HG03442 (cell line): ENCODE measurements around the gene PRRX2.

Source experiments
- ATAC-seq: cut with Tn5 transposase; IDR thresholded peaks from one replicate; pipeline ENCODE4 v1.9.1; 2021; ENCODE audit warnings: mild to moderate bottlenecking, moderate library complexity; ENCODE audit not compliant: unreplicated experiment

Gene PRRX2

DNA sequence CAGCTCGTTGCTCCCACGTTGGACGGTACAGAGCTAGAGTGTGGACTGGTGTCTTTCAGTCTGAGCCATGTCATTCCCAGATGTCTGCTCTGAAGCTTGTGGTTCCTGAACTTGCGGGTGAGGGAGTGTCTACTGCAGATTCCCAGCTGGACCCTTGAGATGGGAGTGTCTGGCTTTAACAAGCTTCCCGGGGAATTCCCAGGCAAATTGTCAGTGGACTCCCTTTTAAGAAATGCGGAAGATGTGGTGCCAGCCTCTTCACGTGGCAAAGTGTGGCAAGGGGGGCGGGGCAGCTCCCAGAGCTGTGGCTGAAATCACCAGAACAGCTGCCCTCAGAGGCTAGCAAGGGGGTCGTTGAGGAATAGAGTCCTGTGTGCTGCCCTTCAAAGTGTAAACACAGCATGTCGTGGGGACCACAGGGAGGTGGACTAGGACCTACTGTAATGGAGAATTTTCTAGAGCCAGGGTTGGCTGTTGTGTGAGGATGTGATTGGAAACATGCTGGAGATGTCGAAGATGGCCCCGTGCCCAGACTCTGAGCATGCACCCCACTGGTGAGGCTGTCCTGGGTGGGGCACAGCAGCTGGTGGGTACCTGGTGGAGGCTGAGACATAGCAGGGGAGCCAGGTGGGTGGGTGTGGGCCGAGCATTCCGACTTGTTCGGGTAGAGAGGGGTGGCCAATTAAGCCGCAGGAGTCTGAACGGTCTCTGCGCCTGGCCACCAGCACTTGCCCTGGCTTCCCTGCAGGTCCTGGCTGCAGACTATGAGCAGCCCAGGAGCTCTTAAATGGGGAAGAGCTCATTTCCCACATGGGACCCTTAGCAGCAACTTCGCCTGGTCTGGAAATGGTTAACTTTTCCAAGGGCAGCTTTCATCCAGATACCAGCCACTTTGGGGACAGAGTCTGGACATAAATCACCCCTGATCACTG lies 37.4 kb downstream of the PRRX2 start:
- ATAC-seq, result no peak

DNA sequence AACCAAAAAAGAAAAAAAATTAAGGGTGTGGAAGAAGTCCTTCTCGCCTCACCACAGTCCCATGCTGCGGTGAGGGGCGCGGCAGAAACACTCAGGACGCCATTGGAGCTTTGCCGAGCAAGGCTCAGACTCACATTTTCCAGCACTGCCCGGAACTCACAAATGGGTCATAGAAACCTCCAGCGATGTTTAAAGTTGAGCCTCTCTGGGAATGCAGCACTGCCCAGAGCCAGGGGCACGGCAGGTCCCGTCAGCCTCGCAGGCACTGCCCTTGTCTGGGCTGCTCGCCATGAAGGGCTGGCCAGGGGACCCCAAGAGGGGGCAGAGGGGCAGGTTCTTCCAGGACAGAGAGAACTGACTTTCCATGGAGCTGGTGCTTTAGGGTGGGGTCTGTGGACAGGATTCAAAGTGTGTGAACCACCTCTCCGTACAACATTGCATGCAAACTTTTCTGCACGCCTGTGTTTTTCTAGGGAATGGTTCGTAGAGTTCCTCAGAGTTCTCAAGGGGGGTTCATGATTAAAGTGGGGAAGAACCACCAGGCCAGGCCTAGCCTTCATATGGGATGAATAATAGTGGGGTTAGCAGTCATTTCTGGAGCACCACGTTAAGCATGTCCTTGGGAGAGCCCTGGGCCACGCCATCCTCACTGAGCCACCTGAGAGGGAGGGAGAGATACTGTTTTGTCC lies 38.4 kb downstream of the PRRX2 start:
- ATAC-seq, result no peak

DNA sequence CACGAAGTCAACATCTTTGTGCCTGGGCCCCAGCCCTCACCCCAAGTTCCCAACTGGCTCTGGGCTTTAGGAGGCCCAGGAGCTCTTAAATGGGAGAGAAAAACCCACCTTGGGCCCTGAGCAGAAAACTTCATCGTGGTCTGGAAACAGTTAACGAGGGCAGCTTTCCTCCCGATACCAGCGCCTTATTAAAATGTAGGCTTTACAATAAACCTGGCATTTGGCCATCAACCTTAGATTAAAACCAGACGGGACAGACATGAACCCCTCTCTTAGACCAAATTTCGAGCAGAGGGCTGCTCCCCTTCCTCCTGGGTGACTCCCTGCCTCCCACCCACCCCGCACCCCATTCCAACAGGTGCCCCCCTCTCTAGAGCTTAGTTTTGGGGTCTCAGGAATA lies 39.4 kb downstream of the PRRX2 start:
- ATAC-seq, result no peak

DNA sequence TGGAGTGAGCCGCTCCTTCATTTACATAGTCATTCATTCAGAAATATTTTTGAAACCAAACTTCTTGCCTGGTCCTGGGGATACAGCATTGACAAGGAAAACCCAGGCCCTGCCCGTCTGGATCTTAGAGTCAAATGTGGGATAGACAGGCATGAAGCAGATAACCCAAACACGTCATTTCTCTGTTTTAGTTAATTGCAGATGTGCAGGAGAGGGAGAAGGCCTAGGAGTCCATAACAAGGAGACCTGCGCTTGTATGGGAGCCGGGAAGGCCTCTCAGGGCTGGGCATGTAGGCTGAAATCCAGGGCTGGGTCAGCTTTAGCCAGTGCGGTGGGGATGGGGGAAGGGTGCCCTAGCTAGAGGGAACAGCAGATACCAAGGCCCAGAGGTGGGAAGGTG lies 43.3 kb downstream of the PRRX2 start:
- no peak for ATAC-seq

DNA sequence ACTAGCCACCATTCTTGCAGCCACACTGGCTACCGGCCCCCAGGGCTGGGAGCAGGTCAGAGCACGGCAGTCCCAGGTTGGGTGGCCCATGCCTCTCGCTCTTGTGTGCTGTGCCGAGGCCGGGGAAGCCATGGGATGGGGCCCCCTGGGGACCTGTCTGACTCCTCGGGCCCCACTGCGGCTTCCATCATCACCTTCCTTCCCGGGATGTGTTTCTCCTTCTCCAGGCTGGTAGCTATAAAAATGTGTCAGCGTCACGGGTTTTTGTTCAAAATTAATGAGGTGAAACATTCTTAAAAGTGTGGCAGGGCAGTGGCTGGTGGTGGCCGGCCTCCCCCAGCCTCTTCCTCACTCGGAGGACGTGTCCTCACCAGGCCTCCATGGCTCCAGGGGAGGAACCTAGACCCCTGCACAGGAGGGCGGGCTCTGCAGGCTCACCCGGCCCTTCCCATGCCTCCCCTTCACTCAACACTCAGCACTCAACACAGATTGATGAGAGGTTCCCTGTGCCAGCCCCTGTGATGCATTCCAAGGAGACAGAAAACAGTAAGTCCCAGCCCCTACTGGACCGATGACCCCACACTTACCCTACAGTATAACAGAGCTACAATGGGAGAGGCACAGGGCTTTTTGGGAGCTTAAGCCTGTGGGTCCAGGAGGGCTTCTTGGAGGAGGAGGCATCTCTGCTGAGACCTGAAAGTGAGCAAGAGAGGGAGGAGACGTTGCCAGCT lies 44.2 kb downstream of the PRRX2 start:
- no peak for ATAC-seq

DNA sequence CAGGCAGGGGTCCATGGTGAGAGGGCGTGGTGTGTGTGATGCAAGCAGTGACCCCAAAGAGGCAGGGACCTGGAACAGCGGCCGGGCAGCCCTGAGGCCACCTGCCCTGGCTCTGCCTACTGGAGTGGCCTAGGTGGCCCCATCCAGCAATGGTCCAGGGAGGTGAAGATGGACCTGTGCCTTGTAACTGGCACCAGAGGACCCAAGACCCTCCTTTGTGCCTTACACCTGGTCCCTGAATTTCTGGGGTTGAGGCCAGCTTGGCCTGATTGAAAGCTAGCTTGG lies 44.7 kb downstream of the PRRX2 start:
- no peak for ATAC-seq

DNA sequence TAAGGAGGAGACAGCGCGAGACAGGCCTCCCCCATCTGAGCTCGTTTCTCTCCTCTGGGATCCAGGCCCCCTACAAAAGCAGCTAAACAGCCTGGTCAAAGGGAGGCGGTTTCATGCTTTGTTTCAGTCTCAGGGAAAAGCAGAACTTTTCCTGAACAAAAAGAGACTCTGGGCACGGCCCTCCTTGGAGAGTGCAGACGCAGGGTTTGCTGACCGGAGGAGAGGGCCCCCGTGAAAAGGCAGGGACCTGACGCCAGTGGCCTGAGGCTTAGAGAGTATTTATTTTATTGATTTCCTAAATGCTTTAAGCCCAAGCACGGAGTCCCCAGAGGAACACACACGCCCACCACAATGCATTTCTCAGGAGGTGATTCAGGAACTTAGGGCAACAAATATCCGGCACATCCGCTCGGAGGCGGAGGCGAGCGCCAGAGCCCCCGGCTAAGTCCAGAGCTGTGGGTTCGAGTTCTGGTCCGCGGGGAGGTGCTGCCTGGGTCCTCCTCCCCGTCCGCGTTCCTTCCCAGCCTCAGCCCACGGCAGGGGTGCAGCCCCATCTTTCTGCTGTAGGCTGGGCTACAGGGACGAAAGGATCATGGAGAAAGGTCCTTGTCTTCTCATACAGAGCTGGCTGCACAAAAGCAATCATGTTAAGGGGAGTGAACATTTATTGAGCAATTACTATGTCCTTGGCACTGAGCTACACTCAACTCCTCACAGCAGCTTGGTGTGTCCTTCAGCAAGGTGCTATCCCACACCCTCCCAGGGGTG lies 47.4 kb downstream of the PRRX2 start:
- ATAC-seq, result no peak

DNA sequence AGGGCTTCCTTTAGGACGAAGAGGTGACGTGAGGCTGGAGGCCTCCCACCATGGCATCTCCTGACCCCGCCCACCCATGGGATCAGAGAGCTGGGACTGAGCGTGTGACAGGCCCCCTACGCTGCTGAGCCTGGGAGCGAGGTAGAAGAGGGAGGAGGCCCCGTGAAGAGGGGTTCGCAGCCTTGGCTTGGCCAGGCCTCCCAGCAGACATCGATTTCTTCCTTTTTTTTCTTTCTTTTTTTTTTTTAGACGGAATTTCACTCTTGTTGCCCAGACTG lies 47.9 kb downstream of the PRRX2 start:
- ATAC-seq, result no peak

DNA sequence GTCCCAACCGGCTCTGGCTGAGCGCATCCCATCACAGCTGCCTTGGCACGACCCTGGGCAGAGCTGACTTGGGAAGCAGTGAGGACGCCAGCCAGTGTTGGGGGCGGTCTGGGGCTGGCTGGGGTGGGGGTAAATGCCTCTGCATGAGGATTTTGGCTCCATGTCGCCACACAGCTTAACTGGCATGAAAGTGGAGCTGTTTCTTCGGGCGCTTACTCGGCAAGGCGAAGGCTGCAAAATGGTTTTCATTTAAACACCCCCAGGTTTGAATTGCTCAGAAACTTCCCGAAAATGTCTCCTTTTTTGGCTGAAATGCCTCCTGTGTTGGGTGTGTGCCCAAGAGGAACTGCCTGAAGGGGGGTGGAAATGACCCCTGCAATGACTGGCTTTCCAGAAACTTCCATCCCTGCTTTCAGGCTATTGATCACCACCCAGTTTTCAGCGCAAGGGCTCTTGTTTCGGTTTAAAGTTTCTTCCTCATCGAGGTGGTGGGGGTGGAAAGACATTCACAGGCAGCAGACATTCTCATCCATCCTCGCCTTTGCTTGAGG lies 49.1 kb downstream of the PRRX2 start:
- ATAC-seq, result no peak

DNA sequence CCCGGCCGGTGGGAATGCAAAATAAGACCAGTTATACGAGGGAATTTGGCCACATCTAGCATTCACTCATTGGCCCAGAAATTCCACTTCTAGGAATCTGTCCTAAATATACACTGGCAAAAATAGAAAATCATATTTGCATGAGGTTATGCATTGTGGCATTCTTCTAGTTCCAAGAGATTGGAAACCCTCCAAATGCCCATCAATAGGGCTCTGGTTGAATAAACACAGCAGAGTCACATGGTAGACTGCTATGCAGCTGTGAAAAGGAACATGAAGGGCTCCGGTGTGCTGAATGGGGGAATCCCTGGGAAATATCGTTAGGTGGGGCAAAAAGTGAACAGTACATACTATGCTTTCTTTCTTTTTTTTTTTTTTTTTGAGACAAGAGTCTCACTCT lies 50.6 kb downstream of the PRRX2 start:
- no peak for ATAC-seq

DNA sequence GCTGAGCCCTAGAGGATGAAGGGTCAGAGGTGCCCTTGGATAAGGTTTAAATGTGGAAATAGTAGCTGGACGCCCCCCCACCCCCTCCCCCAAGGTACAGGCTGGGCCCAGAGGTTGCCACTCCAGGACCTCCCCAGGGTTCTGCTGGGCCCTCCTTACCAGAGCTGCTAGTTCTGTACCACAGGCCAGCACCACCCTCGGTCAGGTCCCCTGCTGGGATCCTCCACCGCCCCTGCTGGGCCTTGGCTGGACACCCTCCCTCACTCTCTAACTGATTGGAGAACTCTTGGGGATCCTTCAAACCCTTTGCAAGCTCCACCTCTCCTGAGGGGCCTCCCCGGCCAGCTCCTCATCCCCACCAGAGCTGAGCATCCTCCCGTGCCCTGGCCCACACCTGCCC lies 52.5 kb downstream of the PRRX2 start:
- ATAC-seq, result no peak

DNA sequence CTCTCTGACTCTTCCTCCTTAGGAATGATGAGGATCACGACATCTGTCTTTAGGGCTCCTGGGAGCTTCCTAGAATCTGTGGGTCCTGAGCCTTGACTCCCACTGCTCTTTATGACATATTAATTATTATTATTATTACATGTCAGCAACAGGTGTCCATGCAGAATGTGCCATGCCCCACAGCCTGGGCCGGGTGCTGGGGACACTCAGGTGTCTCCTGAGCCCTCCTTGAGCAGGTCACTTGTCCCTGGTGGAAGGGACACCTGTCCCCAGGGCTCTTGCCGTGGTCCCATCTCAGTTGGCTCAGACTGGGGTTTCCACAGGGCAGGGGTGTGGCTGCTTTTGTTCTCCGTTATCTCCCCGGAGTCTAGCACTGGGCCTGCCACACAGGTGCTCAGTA lies 53.2 kb downstream of the PRRX2 start:
- no peak for ATAC-seq

DNA sequence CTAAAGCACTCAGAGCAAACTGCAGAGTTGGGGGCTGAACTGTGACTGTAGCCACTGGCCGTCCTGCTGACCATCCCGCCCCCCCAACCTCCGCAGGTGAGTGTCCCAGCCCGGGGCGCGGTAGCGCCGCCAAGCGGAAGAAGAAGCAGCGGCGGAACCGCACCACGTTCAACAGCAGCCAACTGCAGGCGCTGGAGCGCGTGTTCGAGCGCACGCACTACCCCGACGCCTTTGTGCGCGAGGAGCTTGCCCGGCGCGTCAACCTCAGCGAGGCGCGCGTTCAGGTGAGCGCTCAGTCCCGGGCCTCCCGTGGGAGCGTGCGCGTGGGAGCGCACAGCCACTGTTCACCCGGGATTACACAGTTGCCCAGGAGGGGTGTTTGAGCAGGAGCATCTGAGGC lies 53.7 kb downstream of the PRRX2 start:
- ATAC-seq, result no peak

DNA sequence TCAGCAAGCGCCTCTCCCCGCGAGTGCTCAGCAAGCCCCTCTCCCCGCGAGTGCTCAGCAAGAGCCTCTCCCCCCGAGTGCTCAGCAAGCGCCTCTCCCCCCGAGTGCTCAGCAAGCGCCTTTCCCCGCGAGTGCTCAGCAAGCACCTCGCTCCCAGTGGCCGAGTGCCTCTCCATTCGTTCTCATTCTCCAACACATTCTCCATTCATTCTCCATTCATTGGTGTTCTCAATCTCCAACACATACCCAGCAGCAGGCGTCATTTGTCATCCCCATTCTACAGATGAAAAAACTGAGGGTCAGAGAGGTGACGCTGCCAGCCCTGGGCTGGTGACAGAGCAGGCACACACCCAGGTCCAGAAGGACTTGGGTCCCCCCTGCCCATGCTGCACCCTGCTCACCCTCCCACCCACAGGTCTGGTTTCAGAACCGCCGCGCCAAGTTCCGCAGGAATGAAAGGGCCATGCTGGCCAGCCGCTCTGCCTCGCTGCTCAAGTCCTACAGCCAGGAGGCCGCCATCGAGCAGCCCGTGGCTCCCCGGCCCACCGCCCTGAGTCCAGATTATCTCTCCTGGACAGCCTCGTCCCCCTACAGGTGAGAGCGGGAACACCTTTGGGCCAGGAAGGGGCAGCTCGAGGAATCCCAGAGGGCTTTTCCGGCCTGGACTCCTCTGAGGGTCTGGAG lies 54.9 kb downstream of the PRRX2 start:
- no peak for ATAC-seq

DNA sequence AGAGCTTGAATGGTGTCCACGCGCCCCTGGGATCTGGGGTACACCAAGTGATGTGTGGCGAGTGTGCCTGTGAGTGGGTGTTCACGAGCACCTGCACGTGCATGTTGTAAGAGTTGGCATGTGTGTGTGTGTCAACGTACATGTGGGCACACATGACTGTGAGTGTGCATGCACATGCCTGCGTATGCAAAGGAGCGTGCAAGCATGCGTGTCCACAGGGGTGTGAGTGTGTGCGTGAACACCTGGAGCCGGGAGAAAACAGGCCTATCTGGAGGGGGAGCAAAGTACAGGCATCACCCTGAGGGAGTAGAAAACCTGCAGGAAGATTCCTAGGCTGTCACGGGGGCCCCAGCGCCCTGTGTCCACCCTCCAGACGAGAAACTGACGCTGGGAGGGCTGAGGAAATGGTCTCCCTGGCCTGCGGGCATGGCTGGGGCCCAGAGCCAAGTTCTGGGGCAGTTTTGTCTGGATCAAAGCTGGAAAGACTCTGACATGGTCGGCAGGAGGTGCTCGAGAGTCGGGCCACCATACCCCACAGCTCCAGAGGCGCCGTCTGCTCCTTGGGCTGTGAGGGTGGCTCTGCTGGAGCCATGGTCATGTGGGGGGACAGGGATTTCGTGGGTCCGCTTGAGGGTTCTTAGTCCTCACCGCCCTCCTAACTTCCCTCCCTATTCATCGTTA lies 55.6 kb downstream of the PRRX2 start:
- no peak for ATAC-seq

DNA sequence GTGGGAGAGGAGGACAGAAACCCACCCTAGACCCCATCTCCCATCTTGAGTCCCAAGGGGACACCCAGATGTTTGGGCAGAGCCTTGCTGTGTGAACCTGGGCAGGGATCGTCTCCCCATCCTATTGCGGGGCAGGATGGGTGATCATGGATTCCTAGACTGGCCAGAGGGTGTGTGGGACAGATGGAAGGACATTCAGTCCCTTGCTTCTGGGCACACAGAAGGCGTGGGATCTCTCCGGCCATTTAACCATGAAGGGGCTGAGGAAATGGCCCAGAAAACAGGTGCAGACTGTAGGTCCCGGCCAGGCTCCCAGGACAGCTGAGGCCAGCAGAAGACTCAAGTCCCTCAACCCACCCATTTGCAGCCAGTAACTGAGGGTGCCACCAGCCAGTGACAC lies 57.5 kb downstream of the PRRX2 start:
- no peak for ATAC-seq

DNA sequence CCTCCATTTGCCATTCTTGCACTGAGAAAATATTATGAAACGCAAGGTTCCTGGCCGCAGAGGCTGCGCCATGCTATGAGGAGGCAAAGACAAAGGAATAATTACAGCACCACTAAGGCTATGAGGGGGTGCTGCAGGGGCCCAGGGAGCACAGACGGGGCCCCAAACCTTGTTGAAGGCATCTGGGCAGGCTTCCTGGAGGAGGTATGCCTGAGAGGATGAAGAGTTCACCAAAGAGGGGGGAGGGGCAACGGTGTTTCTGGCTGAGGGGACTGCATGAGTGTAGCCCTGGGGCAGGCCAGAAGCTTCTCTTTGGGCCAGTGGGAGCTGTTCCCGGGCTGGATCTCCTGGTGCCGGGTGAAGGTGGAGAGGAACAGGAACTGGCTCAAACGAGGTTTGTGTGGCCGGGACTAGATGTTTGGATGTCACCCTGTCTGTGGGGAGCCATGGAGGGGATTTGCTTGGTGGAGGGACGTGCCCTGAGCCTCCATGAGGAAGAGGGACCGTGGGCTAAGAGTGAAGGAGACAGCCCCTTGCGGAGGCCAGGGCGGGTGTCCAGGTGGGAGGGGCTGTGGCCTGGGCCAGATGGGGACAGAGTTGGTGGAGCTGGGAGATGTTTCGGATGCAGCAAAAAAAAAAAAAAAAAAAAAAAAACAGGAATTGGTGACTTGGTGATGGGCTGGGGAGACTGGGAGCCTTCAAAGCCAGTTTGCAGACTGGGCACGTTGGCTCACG lies 59.2 kb downstream of the PRRX2 start:
- no peak for ATAC-seq

DNA sequence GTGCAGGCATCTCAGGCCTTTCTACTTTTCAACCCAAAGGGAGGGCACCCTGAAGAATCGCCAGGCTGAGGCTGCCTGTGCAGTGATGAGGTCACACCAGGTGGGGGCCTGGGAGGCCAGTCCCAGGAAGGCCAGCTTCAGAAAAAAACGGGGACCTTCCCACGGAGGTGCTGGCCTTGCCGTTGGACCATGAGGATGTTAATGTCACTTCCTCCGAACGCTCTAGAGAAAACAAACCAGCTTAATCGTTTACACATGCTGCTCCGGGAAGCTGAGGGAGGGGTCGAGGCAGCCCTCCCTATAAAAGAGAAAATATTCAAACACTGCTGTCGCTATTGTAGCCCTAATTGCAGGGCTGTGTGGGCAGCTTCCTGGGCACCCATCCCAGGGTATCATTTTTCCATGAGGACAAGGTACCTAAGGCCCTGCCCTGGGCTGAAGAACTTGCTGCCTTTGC lies 60.4 kb downstream of the PRRX2 start:
- no peak for ATAC-seq
